ENCODE measurements around the gene HPGDS.

- no peak for TF ChIP-seq CTCF (IDR thresholded peaks at IDR 0.05 in 4 of 5, conservative IDR thresholded peaks at IDR 0.05 in 1 of 5)
- TF ChIP-seq POLR2A (IDR thresholded peaks at IDR 0.05): no peak
Measured at GRCh38 chr4:94339779-94340178, 2.9 kb downstream of the HPGDS start.
